GM23248 (cell line): Measurements from ENCODE around the gene UMODL1. TPM values are rescaled to one million over a fixed set of nuclear protein-coding genes. Genes with fewer than 3 reads are reported as not detected.

ENCODE experiments used
- DNase-seq: peaks from one replicate; pipeline ENCODE4 v3.0.0-alpha.2; 2015
- H2AFZ ChIP-seq: fragments of 200-600 bp; sonication (generic); 2 replicates; pipeline ENCODE4 v1.6.1; 2016; ENCODE audit warnings: antibody characterized with exemption
- H3F3A ChIP-seq: fragments of 200-600 bp; sonication (generic); 2 replicates; pipeline ENCODE4 v1.6.1; 2016; ENCODE audit warnings: mild to moderate bottlenecking, antibody characterized with exemption, mixed run types; ENCODE audit not compliant: insufficient read depth
- H3K27ac ChIP-seq: fragments of 200-600 bp; sonication (generic); 2 replicates; pipeline ENCODE4 v1.5.1; 2016; ENCODE audit warnings: mild to moderate bottlenecking
- H3K27me3 ChIP-seq: fragments of 200-600 bp; sonication (generic); replicated peaks from 2 replicates; pipeline ENCODE4 v1.6.1; 2016; ENCODE audit warnings: mild to moderate bottlenecking; ENCODE audit not compliant: insufficient read depth
- H3K36me3 ChIP-seq: fragments of 200-600 bp; sonication (generic); 2 replicates; pipeline ENCODE4 v1.6.1; 2016; ENCODE audit warnings: low read depth, mild to moderate bottlenecking
- H3K4me1 ChIP-seq: fragments of 200-600 bp; sonication (generic); 2 replicates; pipeline ENCODE4 v1.6.1; 2016; ENCODE audit warnings: mild to moderate bottlenecking; ENCODE audit not compliant: insufficient read depth
- H3K4me2 ChIP-seq: fragments of 200-600 bp; sonication (generic); one replicate; pipeline ENCODE4 v1.6.1; 2016; ENCODE audit warnings: mild to moderate bottlenecking; ENCODE audit not compliant: unreplicated experiment
- H3K4me3 ChIP-seq: fragments of 200-600 bp; sonication (generic); 2 replicates; pipeline ENCODE4 v1.5.1; 2016; ENCODE audit warnings: mild to moderate bottlenecking
- H3K79me2 ChIP-seq: fragments of 200-600 bp; sonication (generic); 2 replicates; pipeline ENCODE4 v1.6.1; 2016; ENCODE audit warnings: mild to moderate bottlenecking; ENCODE audit not compliant: insufficient read depth
- H3K9ac ChIP-seq: fragments of 200-600 bp; sonication (generic); 2 replicates; pipeline ENCODE4 v1.6.1; 2016; ENCODE audit warnings: mild to moderate bottlenecking
- H3K9me2 ChIP-seq: fragments of 200-600 bp; sonication (generic); 2 replicates; pipeline ENCODE4 v1.6.1; 2016; ENCODE audit warnings: mixed run types, mild to moderate bottlenecking, moderate library complexity; ENCODE audit not compliant: insufficient read depth
- H3K9me3 ChIP-seq: fragments of 200-600 bp; sonication (generic); one replicate; pipeline ENCODE4 v1.6.1; 2017; ENCODE audit warnings: low read depth
- H4K20me1 ChIP-seq: fragments of 200-600 bp; sonication (generic); 2 replicates; pipeline ENCODE4 v1.6.0; 2016; ENCODE audit not compliant: insufficient read depth
- EZH2 ChIP-seq: fragments of 200-600 bp; sonication (generic); IDR thresholded peaks from 2 replicates; pipeline ENCODE4 v1.6.1; 2018; ENCODE audit warnings: antibody characterized with exemption, mild to moderate bottlenecking; ENCODE audit not compliant: insufficient read depth, poor library complexity, severe bottlenecking
- EZH2phosphoT487 ChIP-seq: fragments of 200-600 bp; sonication (generic); IDR thresholded peaks from 2 replicates; pipeline ENCODE4 v1.6.1; 2018; ENCODE audit warnings: antibody characterized with exemption, moderate library complexity, mild to moderate bottlenecking, low read depth; ENCODE audit not compliant: insufficient read depth
- WGBS, 2 experiments: methylation state at CpG; one replicate each; pipeline ENCODE4 v1.1.6; 2015 to 2017; ENCODE audit warnings: low lambda C conversion rate in 2 of 2, low coverage in 1 of 2; ENCODE audit errors: missing lambda C conversion rate in 2 of 2; 5-methylcytosine and 5-hydroxymethylcytosine counted together
- in situ Hi-C: fragments of 300-500 bp; cut with MboI; formaldehyde crosslinking; loops from 2 replicates; pipeline ENCODE4 v1.15.0; 2020
- polyA plus RNA-seq: library from polyadenylated mRNA; unstranded; fragments of >200 nt; fragmentation: Nextera tagmentation; extraction: Ambion mirVana; gene quantifications from 2 replicates; pipeline ENCODE4 v1.2.1, GENCODE V29; 2016
- total RNA-seq: library from RNA; depleted of rRNA; stranded (reverse); fragments of >200 nt; shearing (Covaris generic); gene quantifications from 2 replicates; pipeline ENCODE4 v1.2.3, GENCODE V29; 2014

Gene UMODL1
- total and polyA plus RNA-seq, 2 experiments from 2014 or later: not detected

DNA sequence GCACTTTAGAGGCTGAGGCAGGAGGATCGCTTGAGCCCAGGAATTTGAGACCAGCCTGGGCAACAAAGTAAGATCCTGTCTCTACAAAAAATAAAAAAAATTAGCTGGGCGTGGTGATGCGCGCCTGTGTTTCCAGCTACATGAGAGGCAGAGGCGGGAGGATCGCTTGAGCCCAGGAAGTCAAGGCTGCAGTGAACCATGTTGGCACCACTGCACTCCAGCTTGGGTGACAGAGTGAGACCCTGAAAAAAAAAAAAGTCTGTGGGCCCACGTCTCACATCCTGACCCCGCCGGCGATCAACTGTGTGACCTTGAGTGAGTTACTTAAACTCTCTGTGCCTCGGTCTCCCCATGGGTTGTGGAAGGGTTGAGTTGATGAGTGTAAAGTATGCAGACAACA lies 48.2 kb upstream of the UMODL1 start:
- H4K20me1 ChIP-seq: no peaks in the 10 kb centered on the region
- in situ Hi-C loops: no loop called here
- H3K79me2 ChIP-seq: no peaks in the 10 kb centered on the region
- no peak for TF ChIP-seq EZH2phosphoT487
- no peaks in the 10 kb centered on the region for H3K9me3 ChIP-seq
- no peaks in the 10 kb centered on the region for H3K27me3 ChIP-seq
- 97 to 98% methylated on average over 11 of the region's 11 CpGs for WGBS, 2 experiments
- H3K27ac ChIP-seq: no peak overlapping the region
- H3K4me3 ChIP-seq: no peak overlapping the region
- H3K36me3 ChIP-seq: no peaks in the 10 kb centered on the region
- H3K9me2 ChIP-seq: no peaks in the 10 kb centered on the region
- no peak for DNase-seq
- peaks cover 9% of the 10 kb centered on the region; the same call in 1 of the 2 replicates for H3K4me1 ChIP-seq
- H3K9ac ChIP-seq: no peak overlapping the region
- H3F3A ChIP-seq: no peaks in the 10 kb centered on the region
- H2AFZ ChIP-seq: no peak overlapping the region
- H3K4me2 ChIP-seq: no peak overlapping the region

DNA sequence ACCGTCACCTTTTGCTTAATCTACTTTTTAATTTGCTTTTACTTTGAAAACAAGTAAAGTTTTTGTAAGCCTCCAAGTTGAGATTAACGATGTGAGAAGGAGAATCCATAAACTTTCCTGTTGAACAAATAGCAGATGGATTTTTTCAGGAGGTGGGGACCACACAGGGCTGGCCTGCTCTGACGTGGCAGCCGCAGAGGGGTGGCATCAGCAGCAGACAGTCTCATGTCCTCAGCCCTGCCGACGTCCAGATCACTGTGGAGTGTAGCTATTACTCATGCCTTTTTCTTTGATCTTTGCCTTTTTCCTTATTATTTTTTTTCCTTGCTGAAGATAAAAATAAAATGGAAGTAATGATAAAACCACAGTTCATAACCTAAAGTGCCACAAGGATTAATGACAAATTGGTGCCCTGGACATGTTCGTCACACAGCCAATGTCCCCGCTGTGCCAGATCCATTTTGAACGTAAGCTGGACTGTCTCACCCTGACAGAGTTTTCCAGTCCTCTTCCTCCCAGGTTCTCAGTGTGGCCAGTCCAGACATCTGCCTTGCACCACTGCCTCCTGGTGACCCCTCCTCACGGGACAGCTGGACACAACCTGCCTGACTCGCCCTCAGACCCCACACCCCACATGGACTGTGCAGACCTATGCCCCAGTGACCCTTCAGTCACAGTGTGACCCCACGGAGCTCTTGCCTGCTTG lies 45.6 kb upstream of the UMODL1 start:
- H3K79me2 ChIP-seq: no peaks in the 10 kb centered on the region
- H3K4me2 ChIP-seq: no peak overlapping the region
- no peaks in the 10 kb centered on the region for H3K27me3 ChIP-seq
- 37 to 42% methylated on average over 12 of the region's 12 CpGs for WGBS, 2 experiments
- TF ChIP-seq EZH2 (no peak), EZH2phosphoT487 (no peak)
- H3K9me2 ChIP-seq: no peaks in the 10 kb centered on the region
- in situ Hi-C loops: no loop called here
- H3K36me3 ChIP-seq: no peaks in the 10 kb centered on the region
- H3K27ac ChIP-seq: peak overlapping the region; percentile 19; the same call in 1 of the 2 replicates
- H3K9ac ChIP-seq: peak overlapping the region; percentile 23
- H3K4me3 ChIP-seq: no peak overlapping the region
- 0 out of 2 replicates have a peak overlapping the region, but pooled peaks have one; percentile 4 for H2AFZ ChIP-seq
- H3K4me1 ChIP-seq: peaks cover 9% of the 10 kb centered on the region; the same call in 1 of the 2 replicates
- no peaks in the 10 kb centered on the region for H3F3A ChIP-seq
- no peaks in the 10 kb centered on the region for H4K20me1 ChIP-seq
- no peaks in the 10 kb centered on the region for H3K9me3 ChIP-seq
- DNase-seq: peak; percentile 92

DNA sequence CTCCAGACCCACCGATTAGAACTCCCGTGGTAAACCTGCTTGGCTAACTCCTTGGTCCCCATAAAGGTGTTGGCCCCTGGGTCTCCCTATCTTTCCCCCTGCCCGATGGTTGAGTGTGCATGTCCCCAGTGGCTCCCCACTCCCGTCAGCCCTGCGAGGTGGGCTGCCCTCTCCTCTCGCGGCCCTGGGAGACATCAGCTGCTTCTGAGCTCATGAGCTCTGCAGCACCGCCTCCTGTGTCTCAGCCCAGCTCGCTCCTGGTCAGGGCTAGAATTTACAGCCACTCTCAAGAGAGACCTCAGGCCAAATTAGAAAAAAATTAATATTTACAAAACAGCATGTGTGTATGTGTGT lies 45.1 kb upstream of the UMODL1 start:
- Histone ChIP-seq H3K4me3 (no peak overlapping the region), H4K20me1 (no peaks in the 10 kb centered on the region), H3F3A (no peaks in the 10 kb centered on the region), H3K79me2 (no peaks in the 10 kb centered on the region), H3K36me3 (no peaks in the 10 kb centered on the region), H3K9me3 (no peaks in the 10 kb centered on the region), H3K4me2 (no peak overlapping the region), H3K9ac (peak overlapping the region; percentile 23; the same call in 1 of the 2 replicates), H3K9me2 (no peaks in the 10 kb centered on the region), H3K4me1 (peaks cover 9% of the 10 kb centered on the region; the same call in 1 of the 2 replicates), H3K27me3 (no peaks in the 10 kb centered on the region), H3K27ac (peak overlapping the region; percentile 15; the same call in 1 of the 2 replicates), H2AFZ (no peak overlapping the region)
- in situ Hi-C loops: no loop called here
- no peak for DNase-seq
- TF ChIP-seq EZH2 (no peak), EZH2phosphoT487 (no peak)
- WGBS, 2 experiments: 88 to 90% methylated on average over 9 of the region's 9 CpGs

DNA sequence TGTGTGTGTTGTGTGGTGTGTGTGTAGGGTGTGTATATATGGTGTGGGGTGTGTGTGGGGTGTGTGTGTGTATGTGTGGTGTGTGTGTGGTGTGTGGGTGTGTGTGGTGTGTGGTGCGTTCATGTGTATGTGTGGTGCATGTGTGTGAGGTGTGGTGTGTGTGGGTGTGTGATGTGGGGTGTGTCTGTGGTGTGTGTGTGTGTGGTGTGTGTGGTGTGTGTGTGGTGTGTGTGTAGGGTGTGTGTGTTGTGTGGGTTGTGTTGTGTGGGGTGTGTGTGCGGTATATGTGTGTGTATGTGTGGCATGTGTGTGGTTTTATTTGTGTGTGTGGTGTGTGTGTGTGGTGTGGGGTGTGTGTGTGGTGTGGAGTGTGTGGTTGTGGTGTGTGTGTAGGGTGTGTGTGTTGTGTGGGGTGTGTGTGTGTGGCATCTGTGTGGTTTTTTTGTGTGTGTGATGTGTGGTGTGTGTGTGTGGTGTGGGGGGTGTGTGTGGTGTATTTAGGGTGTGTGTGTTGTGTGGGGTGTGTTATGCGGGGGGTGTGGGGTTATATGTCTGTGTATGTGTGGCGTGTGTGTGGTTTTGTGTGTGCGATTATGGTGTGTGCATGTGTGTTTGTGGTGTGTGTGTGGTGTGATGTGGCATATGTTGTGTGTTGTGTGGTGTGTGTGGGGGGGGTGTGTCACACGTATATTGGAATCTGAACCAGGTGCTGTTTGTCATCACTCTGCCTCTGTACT lies 43.9 kb upstream of the UMODL1 start:
- Histone ChIP-seq H3K4me3 (no peak overlapping the region), H3K4me2 (no peak overlapping the region), H3K9me3 (no peaks in the 10 kb centered on the region), H4K20me1 (no peaks in the 10 kb centered on the region), H3K9ac (no peak overlapping the region), H3K79me2 (no peaks in the 10 kb centered on the region), H2AFZ (0 out of 2 replicates have a peak overlapping the region, but pooled peaks have one; percentile 34), H3K36me3 (no peaks in the 10 kb centered on the region), H3F3A (no peaks in the 10 kb centered on the region), H3K4me1 (peaks cover 9% of the 10 kb centered on the region; the same call in 1 of the 2 replicates), H3K9me2 (no peaks in the 10 kb centered on the region), H3K27me3 (no peaks in the 10 kb centered on the region), H3K27ac (no peak overlapping the region)
- in situ Hi-C loops: no loop called here
- no peak for TF ChIP-seq EZH2
- TF ChIP-seq EZH2phosphoT487: no peak
- DNase-seq: no peak
- WGBS, 2 experiments: 80% methylated on average over 5 to 6 of the region's 6 CpGs
